K562 (cell line): ENCODE measurements around the gene ATP6V0D1. TPM values are rescaled to one million over a fixed set of nuclear protein-coding genes. Genes with fewer than 3 reads are reported as not detected.

Experiments
- ADNP ChIP-seq: fragments of 200-800 bp; sonication (Bioruptor generic); IDR thresholded peaks from 2 replicates; pipeline ENCODE4 v1.6.1; 2016; ENCODE audit warnings: missing genetic modification characterization, missing compliant biosample characterization
- ARHGAP35 ChIP-seq: fragments of 450-650 bp; IDR thresholded peaks from 2 replicates; pipeline ENCODE4 v1.6.1; 2018; ENCODE audit not compliant: partially characterized antibody
- CBFA2T2 ChIP-seq: fragments of 450-650 bp; conservative IDR thresholded peaks from 2 replicates; pipeline ENCODE4 v1.6.1; 2017; ENCODE audit warnings: mild to moderate bottlenecking
- CBFA2T3 ChIP-seq: fragments of 450-650 bp; IDR thresholded peaks from 2 replicates; pipeline ENCODE4 v1.6.1; 2017
- CHD1 ChIP-seq: fragments of 200-600 bp; sonication (generic); IDR thresholded peaks from one replicate; pipeline ENCODE4 v1.6.1; 2012; ENCODE audit warnings: mild to moderate bottlenecking, moderate library complexity, low read length, inconsistent platforms
- EZH2 ChIP-seq: IDR thresholded peaks from 2 replicates; pipeline ENCODE4 v1.6.1; 2012; ENCODE audit warnings: low read depth, mild to moderate bottlenecking, inconsistent platforms, low read length, borderline replicate concordance
- FOXM1 ChIP-seq, 2 experiments: fragments of 450-650 bp in 1 of 2; sonication (generic) in 1 of 2; formaldehyde crosslinking in 1 of 2; IDR thresholded peaks; 2 replicates each; pipeline versions ENCODE4 v1.6.1 to v1.9.0; 2017 to 2022; ENCODE audit warnings: low read depth in 2 of 2, mild to moderate bottlenecking in 2 of 2, missing genetic modification reagents in 1 of 2, moderate library complexity in 1 of 2
- L3MBTL2 ChIP-seq: fragments of 450-650 bp; IDR thresholded peaks from 2 replicates; pipeline ENCODE4 v1.6.1; 2016; ENCODE audit warnings: mild to moderate bottlenecking, moderate library complexity
- MEF2A ChIP-seq: IDR thresholded peaks from 2 replicates; pipeline ENCODE4 v1.6.1; 2011; ENCODE audit warnings: low read depth, mild to moderate bottlenecking, low read length, moderate library complexity; ENCODE audit not compliant: control insufficient read depth
- POLR2AphosphoS5 ChIP-seq: IDR thresholded peaks from 2 replicates; pipeline ENCODE4 v1.6.1; 2011; ENCODE audit warnings: mild to moderate bottlenecking, low read depth, low read length, moderate library complexity; ENCODE audit not compliant: control insufficient read depth, insufficient read depth
- POLR3A ChIP-seq: IDR thresholded peaks from 2 replicates; pipeline ENCODE4 v1.6.1; 2011; ENCODE audit warnings: borderline replicate concordance, mild to moderate bottlenecking, moderate library complexity; ENCODE audit not compliant: insufficient read length, insufficient read depth; ENCODE audit errors: extremely low read depth
- POU5F1 ChIP-seq: fragments of 150-350 bp; IDR thresholded peaks from 2 replicates; pipeline ENCODE4 v1.6.1; 2014; ENCODE audit warnings: borderline replicate concordance, low read length, low read depth, mild to moderate bottlenecking; ENCODE audit not compliant: partially characterized antibody
- SMARCA5 ChIP-seq: fragments of 450-650 bp; IDR thresholded peaks from 2 replicates; pipeline ENCODE4 v1.6.1; 2016
- TAL1 ChIP-seq: fragments of 450-650 bp; IDR thresholded peaks from 2 replicates; pipeline ENCODE4 v1.6.1; 2016; ENCODE audit warnings: mild to moderate bottlenecking
- ZKSCAN1 ChIP-seq: fragments of 150-350 bp; IDR thresholded peaks from 2 replicates; pipeline ENCODE4 v1.6.1; 2016; ENCODE audit warnings: low read depth, low read length
- ZSCAN29 ChIP-seq: fragments of 450-650 bp; IDR thresholded peaks from 2 replicates; pipeline ENCODE4 v1.6.1; 2017
- polyA plus RNA-seq, 8 experiments: library from polyadenylated mRNA; depleted of rRNA in 4 of 8; stranded (reverse) in 5 of 8; unstranded in 3 of 8; fragments of >200 nt; fragmentation: Nextera tagmentation in 2 of 8; fragmentation: Illumina TruSeq in 1 of 8; extraction: Ambion mirVana in 2 of 8; extraction: Trizol in 1 of 8; gene quantifications; 2 replicates each; pipeline versions ENCODE4 v1.2.1 to v1.2.3, GENCODE V29; 2011 to 2014; ENCODE audit warnings: inconsistent platforms in 1 of 8, missing spikeins in 1 of 8
- total RNA-seq, 7 experiments: library from RNA; depleted of rRNA in 6 of 7; stranded (reverse); fragments of >200 nt in 6 of 7; fragmentation: Illumina TruSeq in 2 of 7; extraction: Trizol in 2 of 7; gene quantifications; 2 replicates each; pipeline versions ENCODE4 v1.2.1 to v1.2.3, GENCODE V29; 2011 to 2021; ENCODE audit warnings: low replicate concordance in 1 of 7
- TF ChIP-seq, protein P1 (sequence below): sonication (generic); formaldehyde crosslinking; IDR thresholded peaks from 2 replicates; pipeline ENCODE4 v1.8.0; 2022; ENCODE audit warnings: mild to moderate bottlenecking, missing genetic modification reagents
- TF ChIP-seq, protein P2 (sequence below): sonication (generic); formaldehyde crosslinking; IDR thresholded peaks from 2 replicates; pipeline ENCODE4 v1.5.0; 2020; ENCODE audit warnings: missing genetic modification reagents
- TF ChIP-seq, protein P3 (sequence below): sonication (generic); formaldehyde crosslinking; IDR thresholded peaks from 2 replicates; pipeline ENCODE4 v1.9.0; 2022; ENCODE audit warnings: mild to moderate bottlenecking, missing genetic modification reagents
- TF ChIP-seq, protein P4 (sequence below), 2 experiments: fragments of 200-800 bp in 1 of 2; sonication (Bioruptor generic) in 1 of 2; sonication (generic) in 1 of 2; formaldehyde crosslinking in 1 of 2; IDR thresholded peaks in 1 of 2; conservative IDR thresholded peaks in 1 of 2; 2 replicates each; pipeline versions ENCODE4 v1.5.0 to v1.6.1; 2016 to 2020; ENCODE audit warnings: missing compliant biosample characterization in 1 of 2, missing genetic modification characterization in 1 of 2, missing genetic modification reagents in 1 of 2

Gene ATP6V0D1
- total and polyA plus RNA-seq, 9 of the 15 experiments (the other 6 are each of a cell fraction or from before 2014, with no cell fraction given), result 23.2 to 69.7 (median 45.6) TPM

DNA sequence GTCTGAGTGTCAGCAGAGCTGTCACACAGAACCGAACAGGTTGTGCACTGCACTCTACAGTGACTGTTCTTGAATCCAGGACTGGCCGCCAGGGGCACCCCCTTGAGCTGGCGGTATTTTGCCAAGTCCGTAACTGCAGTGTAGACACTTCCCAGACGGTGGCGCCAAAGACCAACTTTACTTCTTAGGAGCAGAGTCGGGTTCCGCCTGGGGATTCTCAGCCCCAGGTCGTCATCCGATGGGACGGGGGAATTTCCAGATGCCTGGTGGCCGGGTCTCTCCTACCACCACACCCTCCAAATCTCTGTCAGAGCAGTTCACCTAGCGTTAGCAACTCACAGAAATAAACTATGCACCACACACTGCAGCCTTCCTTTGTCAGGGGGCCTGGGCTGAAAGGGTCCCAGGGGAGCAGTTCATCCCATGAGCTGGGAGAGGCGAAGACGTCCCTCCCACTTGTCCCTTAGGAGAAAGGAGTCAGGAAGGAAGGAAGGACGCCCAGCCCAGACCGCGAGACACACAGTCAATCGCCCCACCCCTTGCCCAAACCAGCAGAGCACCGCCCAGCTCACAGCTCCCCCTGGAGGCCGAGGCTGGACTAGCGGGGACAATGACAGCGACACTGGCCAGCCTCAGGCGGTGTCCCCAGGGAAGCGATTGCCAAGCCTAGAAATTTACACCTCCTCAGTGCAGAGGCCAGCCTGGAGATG is 40.3 kb upstream of the ATP6V0D1 start (continued):
- TF ChIP-seq, protein P1, sequence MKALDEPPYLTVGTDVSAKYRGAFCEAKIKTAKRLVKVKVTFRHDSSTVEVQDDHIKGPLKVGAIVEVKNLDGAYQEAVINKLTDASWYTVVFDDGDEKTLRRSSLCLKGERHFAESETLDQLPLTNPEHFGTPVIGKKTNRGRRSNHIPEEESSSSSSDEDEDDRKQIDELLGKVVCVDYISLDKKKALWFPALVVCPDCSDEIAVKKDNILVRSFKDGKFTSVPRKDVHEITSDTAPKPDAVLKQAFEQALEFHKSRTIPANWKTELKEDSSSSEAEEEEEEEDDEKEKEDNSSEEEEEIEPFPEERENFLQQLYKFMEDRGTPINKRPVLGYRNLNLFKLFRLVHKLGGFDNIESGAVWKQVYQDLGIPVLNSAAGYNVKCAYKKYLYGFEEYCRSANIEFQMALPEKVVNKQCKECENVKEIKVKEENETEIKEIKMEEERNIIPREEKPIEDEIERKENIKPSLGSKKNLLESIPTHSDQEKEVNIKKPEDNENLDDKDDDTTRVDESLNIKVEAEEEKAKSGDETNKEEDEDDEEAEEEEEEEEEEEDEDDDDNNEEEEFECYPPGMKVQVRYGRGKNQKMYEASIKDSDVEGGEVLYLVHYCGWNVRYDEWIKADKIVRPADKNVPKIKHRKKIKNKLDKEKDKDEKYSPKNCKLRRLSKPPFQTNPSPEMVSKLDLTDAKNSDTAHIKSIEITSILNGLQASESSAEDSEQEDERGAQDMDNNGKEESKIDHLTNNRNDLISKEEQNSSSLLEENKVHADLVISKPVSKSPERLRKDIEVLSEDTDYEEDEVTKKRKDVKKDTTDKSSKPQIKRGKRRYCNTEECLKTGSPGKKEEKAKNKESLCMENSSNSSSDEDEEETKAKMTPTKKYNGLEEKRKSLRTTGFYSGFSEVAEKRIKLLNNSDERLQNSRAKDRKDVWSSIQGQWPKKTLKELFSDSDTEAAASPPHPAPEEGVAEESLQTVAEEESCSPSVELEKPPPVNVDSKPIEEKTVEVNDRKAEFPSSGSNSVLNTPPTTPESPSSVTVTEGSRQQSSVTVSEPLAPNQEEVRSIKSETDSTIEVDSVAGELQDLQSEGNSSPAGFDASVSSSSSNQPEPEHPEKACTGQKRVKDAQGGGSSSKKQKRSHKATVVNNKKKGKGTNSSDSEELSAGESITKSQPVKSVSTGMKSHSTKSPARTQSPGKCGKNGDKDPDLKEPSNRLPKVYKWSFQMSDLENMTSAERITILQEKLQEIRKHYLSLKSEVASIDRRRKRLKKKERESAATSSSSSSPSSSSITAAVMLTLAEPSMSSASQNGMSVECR (CRISPR knock-in tag), result peak; percentile 34; the same call in 1 of the 2 replicates
- TF ChIP-seq ADNP (tag) (no peak), POU5F1 (no peak), ZSCAN29 (no peak), CBFA2T3 (no peak), CHD1 (peak; percentile 57), CBFA2T2 (no peak), POLR2AphosphoS5 (0 out of 2 replicates have a peak, but pooled peaks have one; percentile 24), FOXM1 (IDR thresholded peaks at IDR 0.05; ENCODE audit: low read depth) (no peak), FOXM1 (CRISPR knock-in tag; IDR thresholded peaks at IDR 0.05; ENCODE audit: low read depth) (no peak), ARHGAP35 (no peak), SMARCA5 (peak; percentile 92), TAL1 (no peak), EZH2 (no peak), POLR3A (no peak), ZKSCAN1 (no peak), L3MBTL2 (peak; percentile 55), MEF2A (no peak)
- TF ChIP-seq, protein P2, sequence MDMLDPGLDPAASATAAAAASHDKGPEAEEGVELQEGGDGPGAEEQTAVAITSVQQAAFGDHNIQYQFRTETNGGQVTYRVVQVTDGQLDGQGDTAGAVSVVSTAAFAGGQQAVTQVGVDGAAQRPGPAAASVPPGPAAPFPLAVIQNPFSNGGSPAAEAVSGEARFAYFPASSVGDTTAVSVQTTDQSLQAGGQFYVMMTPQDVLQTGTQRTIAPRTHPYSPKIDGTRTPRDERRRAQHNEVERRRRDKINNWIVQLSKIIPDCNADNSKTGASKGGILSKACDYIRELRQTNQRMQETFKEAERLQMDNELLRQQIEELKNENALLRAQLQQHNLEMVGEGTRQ, result no peak
- TF ChIP-seq, protein P3, sequence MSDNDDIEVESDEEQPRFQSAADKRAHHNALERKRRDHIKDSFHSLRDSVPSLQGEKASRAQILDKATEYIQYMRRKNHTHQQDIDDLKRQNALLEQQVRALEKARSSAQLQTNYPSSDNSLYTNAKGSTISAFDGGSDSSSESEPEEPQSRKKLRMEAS (CRISPR knock-in tag), result no peak; the same call in 1 of the 2 replicates
- TF ChIP-seq, protein P4, sequence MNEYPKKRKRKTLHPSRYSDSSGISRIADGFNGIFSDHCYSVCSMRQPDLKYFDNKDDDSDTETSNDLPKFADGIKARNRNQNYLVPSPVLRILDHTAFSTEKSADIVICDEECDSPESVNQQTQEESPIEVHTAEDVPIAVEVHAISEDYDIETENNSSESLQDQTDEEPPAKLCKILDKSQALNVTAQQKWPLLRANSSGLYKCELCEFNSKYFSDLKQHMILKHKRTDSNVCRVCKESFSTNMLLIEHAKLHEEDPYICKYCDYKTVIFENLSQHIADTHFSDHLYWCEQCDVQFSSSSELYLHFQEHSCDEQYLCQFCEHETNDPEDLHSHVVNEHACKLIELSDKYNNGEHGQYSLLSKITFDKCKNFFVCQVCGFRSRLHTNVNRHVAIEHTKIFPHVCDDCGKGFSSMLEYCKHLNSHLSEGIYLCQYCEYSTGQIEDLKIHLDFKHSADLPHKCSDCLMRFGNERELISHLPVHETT (CRISPR knock-in tag; conservative IDR thresholded peaks at IDR 0.05 in 1 of 2, IDR thresholded peaks at IDR 0.05 in 1 of 2), result no peak
